22Rv1 (cell line): ENCODE data around the gene TRIP6.
A peak's percentile ranks its signal among the peaks of the same experiment; 100 is the strongest.

ENCODE experiments used
- H3K27ac ChIP-seq: fragments of 450-650 bp; 2 replicates; pipeline ENCODE4 v1.5.1; 2017
- ZFX ChIP-seq: fragments of 450-650 bp; IDR thresholded peaks from 2 replicates; pipeline ENCODE4 v1.6.1; 2017; ENCODE audit warnings: antibody characterized with exemption, borderline replicate concordance
- TF ChIP-seq, protein P1 (sequence below): fragments of 450-650 bp; IDR thresholded peaks from 2 replicates; pipeline ENCODE4 v1.5.1; 2017; ENCODE audit warnings: mild to moderate bottlenecking

Gene TRIP6, protein sequence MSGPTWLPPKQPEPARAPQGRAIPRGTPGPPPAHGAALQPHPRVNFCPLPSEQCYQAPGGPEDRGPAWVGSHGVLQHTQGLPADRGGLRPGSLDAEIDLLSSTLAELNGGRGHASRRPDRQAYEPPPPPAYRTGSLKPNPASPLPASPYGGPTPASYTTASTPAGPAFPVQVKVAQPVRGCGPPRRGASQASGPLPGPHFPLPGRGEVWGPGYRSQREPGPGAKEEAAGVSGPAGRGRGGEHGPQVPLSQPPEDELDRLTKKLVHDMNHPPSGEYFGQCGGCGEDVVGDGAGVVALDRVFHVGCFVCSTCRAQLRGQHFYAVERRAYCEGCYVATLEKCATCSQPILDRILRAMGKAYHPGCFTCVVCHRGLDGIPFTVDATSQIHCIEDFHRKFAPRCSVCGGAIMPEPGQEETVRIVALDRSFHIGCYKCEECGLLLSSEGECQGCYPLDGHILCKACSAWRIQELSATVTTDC

DNA sequence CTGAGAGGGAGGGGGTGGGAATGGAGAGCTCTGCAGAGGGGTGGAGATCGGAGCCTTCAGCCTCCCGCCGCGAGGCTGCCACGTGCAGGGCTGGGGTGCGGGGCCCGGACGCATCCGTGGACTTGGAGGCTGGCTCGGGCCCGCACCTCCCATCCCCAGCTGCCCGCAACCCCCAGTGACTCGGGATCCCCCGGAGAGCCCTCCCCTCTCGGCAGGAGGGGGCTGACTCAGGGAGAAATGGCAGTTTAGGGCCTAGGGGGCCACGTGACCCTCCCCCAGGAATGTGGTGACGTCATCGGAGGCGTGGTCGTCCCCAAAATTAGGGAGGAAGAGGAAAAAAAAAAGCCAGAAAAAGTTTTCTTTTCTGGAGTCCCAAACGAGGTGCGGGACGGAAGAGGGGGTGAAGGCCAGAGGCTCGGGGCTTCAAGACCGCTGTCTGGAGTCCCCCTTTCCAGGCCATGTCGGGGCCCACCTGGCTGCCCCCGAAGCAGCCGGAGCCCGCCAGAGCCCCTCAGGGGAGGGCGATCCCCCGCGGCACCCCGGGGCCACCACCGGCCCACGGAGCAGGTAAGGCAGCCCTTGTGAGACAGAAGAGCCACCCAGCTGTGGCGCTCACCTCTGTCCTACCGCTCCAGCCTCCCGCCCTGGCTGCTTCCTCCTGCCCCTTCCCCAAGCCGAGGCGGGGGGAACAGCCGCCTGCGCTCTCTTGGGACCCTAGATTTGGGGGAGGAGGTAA is at the start of gene TRIP6:
TRIP6 (plus strand) TSS at position 348 of the 736 bp plus-strand sequence; CDS start at position 459, 111 bp downstream.
- TF ChIP-seq, protein P1, sequence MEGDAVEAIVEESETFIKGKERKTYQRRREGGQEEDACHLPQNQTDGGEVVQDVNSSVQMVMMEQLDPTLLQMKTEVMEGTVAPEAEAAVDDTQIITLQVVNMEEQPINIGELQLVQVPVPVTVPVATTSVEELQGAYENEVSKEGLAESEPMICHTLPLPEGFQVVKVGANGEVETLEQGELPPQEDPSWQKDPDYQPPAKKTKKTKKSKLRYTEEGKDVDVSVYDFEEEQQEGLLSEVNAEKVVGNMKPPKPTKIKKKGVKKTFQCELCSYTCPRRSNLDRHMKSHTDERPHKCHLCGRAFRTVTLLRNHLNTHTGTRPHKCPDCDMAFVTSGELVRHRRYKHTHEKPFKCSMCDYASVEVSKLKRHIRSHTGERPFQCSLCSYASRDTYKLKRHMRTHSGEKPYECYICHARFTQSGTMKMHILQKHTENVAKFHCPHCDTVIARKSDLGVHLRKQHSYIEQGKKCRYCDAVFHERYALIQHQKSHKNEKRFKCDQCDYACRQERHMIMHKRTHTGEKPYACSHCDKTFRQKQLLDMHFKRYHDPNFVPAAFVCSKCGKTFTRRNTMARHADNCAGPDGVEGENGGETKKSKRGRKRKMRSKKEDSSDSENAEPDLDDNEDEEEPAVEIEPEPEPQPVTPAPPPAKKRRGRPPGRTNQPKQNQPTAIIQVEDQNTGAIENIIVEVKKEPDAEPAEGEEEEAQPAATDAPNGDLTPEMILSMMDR: no peak
- TF ChIP-seq ZFX: no peak
- H3K27ac ChIP-seq: peak within 1 kb of the TSS; percentile 84

DNA sequence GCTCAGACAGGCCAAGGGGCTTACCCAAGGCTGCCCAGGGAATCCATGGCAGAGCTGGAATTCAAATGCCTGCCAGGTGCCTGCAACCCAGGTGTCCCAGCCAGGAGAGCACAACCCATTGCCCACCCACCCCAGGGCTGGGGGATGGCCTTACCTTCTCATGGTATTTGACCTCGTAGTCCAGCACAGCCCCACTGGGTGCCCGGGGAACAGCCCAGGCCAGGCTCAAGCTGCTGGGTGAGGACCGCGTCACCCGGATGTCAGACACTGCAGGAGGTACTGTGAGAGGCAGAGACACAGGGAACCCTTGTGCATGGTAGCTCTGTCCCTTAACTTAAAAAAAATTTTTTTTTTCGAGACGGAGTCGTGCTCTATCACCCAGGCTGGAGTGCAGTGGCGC is 48.8 kb upstream of the TRIP6 start:
- H3K27ac ChIP-seq: no peak overlapping the region
- TF ChIP-seq, protein P1: no peak
- TF ChIP-seq ZFX: no peak

DNA sequence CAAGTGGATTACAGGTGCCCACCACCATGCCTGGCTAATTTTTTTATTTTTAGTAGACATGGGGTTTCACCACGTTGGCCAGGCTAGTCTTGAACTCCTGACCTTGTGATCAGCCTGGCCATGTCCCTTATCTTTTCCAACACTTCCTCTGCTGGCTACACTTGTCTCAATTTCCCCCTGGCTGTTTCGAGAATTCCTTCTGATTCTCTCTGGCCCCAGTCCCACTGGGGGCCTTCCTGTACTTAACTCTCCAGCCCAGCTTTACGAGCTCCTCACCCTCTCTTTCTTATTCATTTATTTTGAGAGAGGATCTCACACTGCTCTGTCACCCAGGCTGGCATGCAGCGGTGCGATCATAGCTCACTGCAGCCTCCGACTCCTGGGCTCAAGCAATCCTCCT is 48.4 kb upstream of the TRIP6 start:
- no peak for TF ChIP-seq ZFX
- TF ChIP-seq, protein P1: no peak
- no peak overlapping the region for H3K27ac ChIP-seq

DNA sequence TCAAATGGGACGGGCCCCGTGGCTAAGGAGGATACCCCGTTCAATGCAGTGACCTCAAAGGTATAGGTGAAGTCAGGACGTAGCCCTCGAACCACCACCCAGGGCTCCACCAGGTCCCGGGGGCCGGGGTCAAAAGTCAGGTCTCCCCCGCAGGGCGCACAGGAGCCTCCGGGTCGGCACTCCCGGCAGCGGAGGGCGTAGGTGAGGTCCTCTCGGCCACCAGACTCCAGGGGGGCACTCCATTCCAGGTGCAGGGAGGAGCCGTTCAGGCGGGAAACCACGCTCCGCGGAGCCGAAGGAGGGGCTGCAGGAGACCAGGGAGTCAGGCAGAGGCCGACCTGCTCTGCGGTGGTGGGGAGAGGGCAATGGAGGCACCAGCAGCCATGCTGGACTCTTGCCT is 47.6 kb upstream of the TRIP6 start:
- TF ChIP-seq, protein P1: no peak
- TF ChIP-seq ZFX: no peak
- no peak overlapping the region for H3K27ac ChIP-seq

DNA sequence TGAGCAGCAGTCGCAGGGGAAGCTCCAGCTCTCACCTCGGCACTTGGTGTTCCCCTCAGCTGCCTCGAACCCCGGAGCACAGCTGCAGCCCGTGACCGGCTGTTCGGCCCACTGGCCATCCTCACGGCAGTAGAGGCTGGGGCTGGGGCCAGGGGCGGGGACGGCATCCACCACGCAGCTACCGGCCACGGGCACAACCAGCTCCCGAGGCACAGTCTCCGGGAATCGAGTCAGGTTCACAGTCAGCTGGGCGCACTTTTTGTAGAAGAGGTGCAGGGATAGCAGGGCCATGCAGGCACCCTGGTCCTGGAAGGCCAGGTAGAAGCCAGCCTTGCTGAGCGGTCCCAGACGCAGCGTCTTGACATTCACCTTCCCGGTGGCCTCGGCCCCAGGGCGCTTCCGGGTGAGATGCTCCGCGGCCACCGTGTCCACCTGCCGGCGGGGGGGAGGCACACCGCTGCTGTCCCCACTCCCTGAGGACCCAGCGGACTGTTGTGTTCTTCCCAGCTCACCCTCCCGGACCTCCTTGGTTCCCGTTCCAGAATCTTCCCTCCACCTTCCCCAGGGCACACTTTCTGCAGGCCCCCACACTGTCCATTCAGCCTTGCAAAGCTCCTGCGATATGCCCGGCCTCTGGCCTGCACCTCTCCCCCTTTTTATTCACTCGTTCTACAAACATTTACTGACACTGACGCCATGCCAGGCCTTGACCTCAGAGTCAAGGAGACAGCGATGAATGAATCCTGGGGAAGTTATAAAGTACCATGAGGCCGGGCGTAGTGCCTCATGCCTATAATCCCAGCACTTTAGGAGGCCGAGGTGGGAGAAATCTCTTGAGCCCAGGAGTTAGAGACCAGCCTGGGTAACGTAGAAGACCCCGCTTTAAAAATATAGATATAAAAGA is 44.7 kb upstream of the TRIP6 start:
- TF ChIP-seq, protein P1: no peak
- TF ChIP-seq ZFX: no peak
- no peak overlapping the region for H3K27ac ChIP-seq

DNA sequence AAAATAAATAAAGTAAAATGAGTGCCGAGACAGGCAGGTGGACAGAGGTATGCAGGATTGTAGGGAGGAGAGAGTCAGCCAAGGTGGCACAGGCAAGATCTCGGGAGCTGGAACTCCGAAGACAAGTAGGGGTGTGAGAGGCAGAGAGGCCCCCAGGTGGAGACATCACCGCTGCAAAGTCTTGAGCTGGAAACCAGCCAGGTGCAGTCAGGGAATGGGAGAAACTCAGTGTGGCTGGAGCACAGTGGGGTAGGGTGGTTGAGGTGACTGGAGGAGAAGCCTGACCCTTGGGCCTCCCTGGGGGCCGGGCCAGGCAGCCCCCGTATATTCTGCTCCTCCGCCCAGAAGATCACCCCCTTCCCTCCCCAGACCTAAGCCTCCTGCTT is 44.1 kb upstream of the TRIP6 start:
- no peak overlapping the region for H3K27ac ChIP-seq
- TF ChIP-seq ZFX: no peak
- TF ChIP-seq, protein P1: no peak
